Measurements from ENCODE around the gene CYTH1.
"Not testable (repeated sequence)": the region's sequence is repeated elsewhere in the genome, so short reads cannot be mapped to it uniquely, and the experiment has no call there.

CYTH1 gene

GRCh38 chr17:78687944-78688343 lies 94.1 kb downstream of the CYTH1 start:
- no peak for DNase-seq (ENCODE audit: low read depth)

GRCh38 chr17:78687125-78687524 lies 94.9 kb downstream of the CYTH1 start:
- no peak for DNase-seq (ENCODE audit: low read depth)

GRCh38 chr17:78684026-78684425 lies 98.0 kb downstream of the CYTH1 start:
- DNase-seq (ENCODE audit: low read depth): no peak

- no peak for DNase-seq (ENCODE audit: low read depth)
Measured at GRCh38 chr17:78683408-78683961, 98.6 kb downstream of the CYTH1 start.

- no peak for DNase-seq (ENCODE audit: low read depth)
Measured at GRCh38 chr17:78682363-78682762, 99.7 kb downstream of the CYTH1 start.

GRCh38 chr17:78680436-78680835 lies 101.6 kb downstream of the CYTH1 start:
- no peak for DNase-seq (ENCODE audit: low read depth)

GRCh38 chr17:78679495-78680395 lies 102.3 kb downstream of the CYTH1 start:
- no peak for DNase-seq (ENCODE audit: low read depth)

GRCh38 chr17:78678711-78679110 lies 103.4 kb downstream of the CYTH1 start:
- DNase-seq (ENCODE audit: low read depth): no peak

- DNase-seq (ENCODE audit: low read depth): no peak
Measured at GRCh38 chr17:78678222-78678557, 103.9 kb downstream of the CYTH1 start.

- no peak for DNase-seq (ENCODE audit: low read depth)
Measured at GRCh38 chr17:78677303-78678221, 104.5 kb downstream of the CYTH1 start.

- DNase-seq (ENCODE audit: low read depth): no peak
Measured at GRCh38 chr17:78676412-78677302, 105.4 kb downstream of the CYTH1 start.

- no peak for DNase-seq (ENCODE audit: low read depth)
Measured at GRCh38 chr17:78675836-78676235, 106.2 kb downstream of the CYTH1 start.

- DNase-seq (ENCODE audit: low read depth): no peak
Measured at GRCh38 chr17:78675316-78675616, 106.8 kb downstream of the CYTH1 start.

- DNase-seq (ENCODE audit: low read depth): no peak
Measured at GRCh38 chr17:78674595-78675315, 107.3 kb downstream of the CYTH1 start.

- no peak for DNase-seq (ENCODE audit: low read depth)
Measured at GRCh38 chr17:78674156-78674555, 107.9 kb downstream of the CYTH1 start.

- DNase-seq (ENCODE audit: low read depth): no peak
Measured at GRCh38 chr17:78673395-78673794, 108.7 kb downstream of the CYTH1 start.

GRCh38 chr17:78672871-78673371 lies 109.2 kb downstream of the CYTH1 start:
- no peak for DNase-seq (ENCODE audit: low read depth)

GRCh38 chr17:78672005-78672404 lies 110.1 kb downstream of the CYTH1 start:
- DNase-seq (ENCODE audit: low read depth): no peak

GRCh38 chr17:78671726-78672001 lies 110.4 kb downstream of the CYTH1 start:
- not testable (repeated sequence) for DNase-seq (ENCODE audit: low read depth)

GRCh38 chr17:78670850-78671725 lies 111.0 kb downstream of the CYTH1 start:
- no peak for DNase-seq (ENCODE audit: low read depth)

Measured in T-helper 22 cell (primary cell).